A172 (cell line): ENCODE measurements around the gene TRIM33. TPM values are rescaled to one million over a fixed set of nuclear protein-coding genes. Genes with fewer than 3 reads are reported as not detected.
"Not testable (repeated sequence)": the region's sequence is repeated elsewhere in the genome, so short reads cannot be mapped to it uniquely, and the experiment has no call there.

Experiments
- DNase-seq: peaks from one replicate; pipeline ENCODE4 v3.0.0-alpha.2; 2015; ENCODE audit warnings: low spot score
- total RNA-seq: library from RNA; depleted of rRNA; stranded (reverse); fragments of >200 nt; shearing (Covaris generic); gene quantifications from 2 replicates; pipeline ENCODE4 v1.2.3, GENCODE V29; 2014

The TRIM33 gene
- total RNA-seq, 1 experiment from 2014 or later: 22.9 TPM

GRCh38 chr1:114510274-114511031 lies 550 bp downstream of the TRIM33 start:
- peak; percentile 19 for DNase-seq

GRCh38 chr1:114509596-114510273 lies 1.3 kb downstream of the TRIM33 start:
- peak; percentile 2 for DNase-seq

DNA sequence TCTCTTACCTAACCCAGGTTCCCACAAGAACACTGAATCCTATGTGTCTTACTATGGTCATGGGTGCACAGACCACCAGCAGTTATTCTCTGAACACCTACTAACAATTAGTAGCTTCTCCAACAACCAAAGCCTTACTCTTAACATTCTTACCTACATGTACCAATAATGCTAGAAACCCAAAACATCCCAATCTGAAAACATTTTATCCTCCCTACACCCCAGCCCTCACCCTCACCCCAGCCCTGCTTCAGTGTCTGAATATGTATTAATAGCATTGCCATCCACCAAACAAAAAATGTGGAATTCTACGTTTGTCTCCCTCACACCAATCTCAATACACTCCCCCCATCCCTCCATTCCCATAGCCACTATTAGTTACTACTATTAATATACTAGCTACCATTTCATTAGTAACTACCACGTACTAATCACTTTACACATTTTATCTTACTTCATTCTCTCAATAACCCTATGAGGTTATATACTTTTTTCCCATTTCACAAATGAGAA lies 2.6 kb downstream of the TRIM33 start:
- no peak for DNase-seq

GRCh38 chr1:114507513-114507912 lies 3.5 kb downstream of the TRIM33 start:
- DNase-seq: no peak

GRCh38 chr1:114505148-114505561 lies 5.8 kb downstream of the TRIM33 start:
- no peak for DNase-seq

DNA sequence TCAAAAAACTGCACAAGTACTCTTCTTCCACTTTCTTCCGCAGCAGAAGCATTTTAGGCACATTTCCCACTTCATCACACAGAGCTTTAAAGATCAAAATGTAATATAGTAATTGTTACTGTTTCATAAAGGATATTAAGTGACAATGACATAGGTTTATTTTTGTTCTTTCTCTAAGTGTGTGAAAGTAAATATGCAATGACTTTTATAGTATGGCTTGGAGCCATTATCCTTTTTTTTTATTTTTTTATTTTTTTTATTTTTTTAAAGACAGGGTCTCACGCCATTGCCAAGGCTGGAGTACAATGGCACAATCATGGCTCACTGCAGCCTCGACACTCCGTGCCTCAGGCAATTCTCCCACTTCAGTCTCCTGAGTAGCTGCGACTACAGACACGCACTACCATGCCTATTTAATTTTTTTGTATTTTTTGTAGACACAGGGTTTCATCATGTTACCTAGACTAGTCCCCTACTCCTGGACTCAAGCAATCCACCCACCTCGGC lies 7.0 kb downstream of the TRIM33 start:
- no peak for DNase-seq

DNA sequence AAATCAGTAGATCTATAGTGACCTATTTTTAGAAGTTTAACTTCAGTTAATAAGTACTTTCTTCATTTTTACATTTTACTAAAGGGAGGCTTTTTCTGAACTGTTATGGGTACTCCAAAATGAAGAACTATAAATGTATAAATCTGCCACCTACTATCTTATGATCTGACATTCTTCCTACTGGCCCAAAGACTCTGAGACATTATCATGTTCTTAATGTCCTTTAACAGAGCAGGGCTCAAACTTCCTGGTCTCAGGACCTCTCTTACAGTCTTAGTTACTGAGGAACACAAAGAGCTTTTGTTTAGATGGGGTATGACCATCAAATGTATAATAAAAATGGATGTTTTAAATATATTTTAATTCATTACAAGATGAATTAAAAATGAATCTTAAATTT lies 8.9 kb downstream of the TRIM33 start:
- DNase-seq: no peak

- DNase-seq: no peak
Observed at GRCh38 chr1:114499478-114499877, 11.5 kb downstream of the TRIM33 start.

- DNase-seq: no peak
Observed at GRCh38 chr1:114496089-114496488, 14.9 kb downstream of the TRIM33 start.

DNA sequence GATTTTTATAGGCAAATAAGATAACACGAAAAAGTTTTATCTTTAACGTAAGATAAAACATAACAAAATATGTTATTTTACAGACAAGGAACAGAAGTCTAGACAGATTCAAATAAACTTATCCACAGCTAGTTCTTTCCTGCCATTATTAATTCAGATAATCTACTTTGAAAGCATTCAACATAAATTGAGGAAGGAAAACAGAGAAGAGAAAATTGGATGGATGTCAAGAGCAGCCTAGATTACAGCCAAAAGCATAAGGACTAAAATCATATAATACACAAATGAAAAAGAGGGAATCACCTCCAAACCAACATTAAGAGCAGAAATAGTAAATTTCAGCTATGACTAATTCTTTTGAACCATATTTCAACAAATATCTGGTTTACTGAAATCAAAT lies 15.5 kb downstream of the TRIM33 start:
- DNase-seq: no peak

- no peak for DNase-seq
Observed at GRCh38 chr1:114492978-114493377, 18.0 kb downstream of the TRIM33 start.

DNA sequence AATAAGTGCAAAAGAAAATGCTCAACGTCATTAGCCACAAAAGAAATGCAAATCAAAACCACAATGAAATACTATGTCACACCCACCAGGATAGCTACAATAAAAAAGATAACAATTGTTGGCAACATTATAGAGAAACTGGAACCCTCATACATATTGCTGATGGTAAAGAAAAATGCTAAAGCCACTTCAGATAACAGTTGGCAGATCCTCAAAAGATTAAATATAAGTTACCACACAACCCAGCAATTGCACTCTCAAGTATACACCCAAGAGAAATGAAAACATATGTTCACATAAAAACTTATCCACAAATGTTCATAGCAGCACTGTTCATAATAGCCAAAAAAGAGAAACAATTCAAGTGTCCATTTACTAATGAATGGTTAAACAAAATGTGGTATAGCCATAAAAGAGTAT lies 20.7 kb downstream of the TRIM33 start:
- DNase-seq: no peak

DNA sequence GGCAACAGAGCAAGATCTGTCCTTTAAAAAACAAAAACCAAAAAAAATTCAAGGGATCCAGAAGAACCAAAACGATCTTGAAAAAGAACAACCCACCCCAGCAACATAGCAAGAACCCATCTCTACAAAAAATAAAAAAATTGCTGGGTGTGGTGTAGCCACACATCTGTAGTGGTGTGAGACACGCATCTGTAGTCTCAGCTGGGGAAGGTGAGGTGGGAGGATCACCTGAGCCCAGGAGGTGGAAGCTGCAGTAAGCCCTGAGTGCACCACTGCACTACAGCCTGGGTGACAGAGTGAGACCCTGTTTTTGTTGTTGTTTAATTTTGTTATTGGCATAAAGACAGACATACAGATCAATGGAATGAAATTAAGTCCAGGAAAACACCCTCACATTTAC lies 22.3 kb downstream of the TRIM33 start:
- no peak for DNase-seq

- no peak for DNase-seq
Observed at GRCh38 chr1:114485286-114485685, 25.7 kb downstream of the TRIM33 start.

- no peak for DNase-seq
Observed at GRCh38 chr1:114482585-114482984, 28.4 kb downstream of the TRIM33 start.

DNA sequence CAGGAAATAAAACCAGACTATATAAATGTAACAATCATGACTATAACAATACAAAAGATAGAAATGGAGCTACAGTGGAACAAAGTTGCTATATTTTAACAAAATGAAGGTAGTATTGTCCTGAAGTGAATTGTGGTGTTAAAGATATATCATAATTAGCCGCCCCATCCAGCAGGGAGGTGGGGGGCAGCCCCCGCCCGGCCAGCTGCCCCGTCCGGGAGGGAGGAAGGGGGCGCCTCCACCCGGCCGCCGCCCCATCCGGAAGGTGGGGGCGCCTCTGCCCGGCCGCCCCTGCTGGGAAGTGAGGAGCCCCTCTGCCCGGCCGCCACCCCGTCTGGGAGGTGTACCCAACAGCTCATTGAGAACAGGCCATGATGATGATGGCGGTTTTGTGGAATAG lies 31.4 kb downstream of the TRIM33 start:
- DNase-seq: not testable (repeated sequence)

- no peak for DNase-seq
Observed at GRCh38 chr1:114479134-114479533, 31.9 kb downstream of the TRIM33 start.

- no peak for DNase-seq
Observed at GRCh38 chr1:114473796-114474195, 37.2 kb downstream of the TRIM33 start.

- DNase-seq: no peak
Observed at GRCh38 chr1:114472408-114472807, 38.6 kb downstream of the TRIM33 start.

DNA sequence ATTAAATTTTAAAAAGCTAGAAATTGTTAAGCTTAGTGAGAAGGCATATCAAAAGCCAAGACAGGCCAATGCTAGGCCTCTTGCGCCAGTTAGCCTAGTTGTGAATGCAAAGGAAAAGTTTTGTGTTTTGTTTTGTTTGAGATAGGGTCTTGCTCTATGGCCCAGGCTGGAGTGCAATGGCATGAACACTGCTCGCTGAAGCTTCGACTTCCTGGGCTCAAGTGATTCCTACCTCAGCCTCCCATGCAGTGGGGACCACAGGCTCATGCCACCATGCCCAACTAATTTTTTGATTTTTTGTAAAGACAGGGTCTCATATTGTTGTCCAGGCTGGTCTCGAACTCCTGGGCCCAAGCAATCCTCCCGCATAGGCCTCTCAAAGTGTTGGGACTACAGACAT lies 40.3 kb downstream of the TRIM33 start:
- DNase-seq: no peak

DNA sequence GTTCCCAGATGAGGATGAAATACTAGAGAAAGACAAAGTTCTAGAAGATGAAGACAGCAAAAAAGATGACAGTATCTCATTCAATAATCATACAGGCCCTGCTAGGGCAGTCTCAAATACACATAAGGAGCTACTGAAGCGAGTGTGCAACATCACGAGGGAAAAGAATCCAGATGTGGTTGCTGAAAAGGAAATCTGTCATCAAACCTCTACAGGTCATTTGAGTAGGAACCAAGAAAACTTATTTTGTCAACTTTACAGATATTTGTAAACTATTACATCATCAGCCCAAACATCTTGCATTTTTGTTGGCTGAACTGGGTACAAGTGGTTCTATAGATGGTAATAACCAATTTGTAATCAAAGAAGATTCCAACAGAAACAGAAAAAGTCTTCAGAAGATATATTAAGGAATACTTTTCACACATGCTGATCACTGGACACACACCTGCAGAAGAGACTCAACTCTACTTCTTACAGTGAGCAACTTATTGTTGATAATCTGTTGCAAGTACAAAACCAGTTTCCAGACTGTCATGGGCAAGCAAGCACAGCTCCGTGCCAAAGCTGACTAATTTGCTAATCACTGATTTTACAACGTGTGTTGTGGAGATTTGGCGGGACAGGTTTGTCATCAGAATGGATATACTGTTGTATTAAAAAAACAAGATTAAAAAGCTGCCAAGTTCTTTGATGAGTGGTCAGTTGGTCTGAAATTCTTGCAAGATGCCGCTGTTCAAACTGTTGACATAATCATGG lies 42.1 kb downstream of the TRIM33 start:
- peak; percentile 28 for DNase-seq

DNA sequence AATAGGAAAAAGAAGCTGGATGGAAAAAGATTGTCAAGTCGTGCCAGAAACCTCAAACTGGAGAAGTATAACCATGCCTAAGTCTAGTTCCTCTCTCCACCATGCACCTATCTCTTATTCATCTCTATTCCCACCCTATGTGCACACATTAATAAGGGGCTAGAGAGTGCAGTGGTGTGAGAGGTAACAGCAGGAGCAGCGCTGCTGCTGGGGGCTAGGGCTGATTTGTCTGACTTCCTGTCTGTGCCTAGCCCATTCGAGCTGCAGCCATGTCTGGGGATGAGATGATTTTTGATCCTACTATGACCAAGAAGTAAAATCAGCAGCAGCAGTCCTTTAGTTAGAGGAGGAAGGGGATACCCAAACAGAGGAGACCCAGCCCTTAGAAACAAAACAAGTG lies 43.0 kb downstream of the TRIM33 start:
- no peak for DNase-seq
